HepG2 (cell line): ENCODE data around the gene ZNF217. TPM values are rescaled to one million over a fixed set of nuclear protein-coding genes. Genes with fewer than 3 reads are reported as not detected.

Experiments
- ATF7-NPFF ChIP-seq: sonication (generic); formaldehyde crosslinking; IDR thresholded peaks from 2 replicates; pipeline ENCODE4 v1.8.1; 2023; ENCODE audit warnings: mild to moderate bottlenecking, low read depth, missing genetic modification reagents, moderate library complexity
- CEBPG ChIP-seq: IDR thresholded peaks from 2 replicates; pipeline ENCODE4 v1.6.1; 2016
- FOXA3 ChIP-seq: IDR thresholded peaks from 2 replicates; pipeline ENCODE4 v1.6.1; 2016; ENCODE audit warnings: missing genetic modification reagents, missing compliant biosample characterization
- FOXK2 ChIP-seq: fragments of 450-650 bp; IDR thresholded peaks from 2 replicates; pipeline ENCODE4 v1.6.1; 2016
- HOXA3 ChIP-seq: sonication (generic); formaldehyde crosslinking; IDR thresholded peaks from 2 replicates; pipeline ENCODE4 v1.5.0; 2020; ENCODE audit warnings: missing genetic modification reagents
- KDM3A ChIP-seq: IDR thresholded peaks from 2 replicates; pipeline ENCODE4 v1.6.1; 2018; ENCODE audit warnings: low read depth, missing compliant biosample characterization
- MATR3 ChIP-seq: sonication (generic); formaldehyde crosslinking; IDR thresholded peaks from 2 replicates; pipeline ENCODE4 v1.4.0; 2020; ENCODE audit warnings: missing genetic modification reagents
- MEF2D ChIP-seq: sonication (generic); formaldehyde crosslinking; IDR thresholded peaks from 2 replicates; pipeline ENCODE4 v1.5.1; 2020; ENCODE audit warnings: mild to moderate bottlenecking, missing genetic modification reagents
- MZF1 ChIP-seq: sonication (generic); formaldehyde crosslinking; IDR thresholded peaks from 2 replicates; pipeline ENCODE4 v1.8.1; 2023; ENCODE audit warnings: mild to moderate bottlenecking, missing genetic modification reagents, borderline replicate concordance
- NCOR1 ChIP-seq: fragments of 200-600 bp; sonication (generic); IDR thresholded peaks from 2 replicates; pipeline ENCODE4 v1.7.0; 2017; ENCODE audit warnings: antibody characterized with exemption, low read length, borderline replicate concordance
- POLR2AphosphoS2 ChIP-seq: IDR thresholded peaks from 2 replicates; pipeline ENCODE4 v1.6.1; 2011; ENCODE audit warnings: low read depth, low read length, improper control_type of control experiment
- PRMT3 ChIP-seq: sonication (generic); formaldehyde crosslinking; IDR thresholded peaks from 2 replicates; pipeline ENCODE4 v1.8.1; 2022; ENCODE audit warnings: low read depth, mild to moderate bottlenecking, moderate library complexity, missing genetic modification reagents, borderline replicate concordance
- SAFB2 ChIP-seq: sonication (generic); formaldehyde crosslinking; IDR thresholded peaks from 2 replicates; pipeline ENCODE4 v1.5.1; 2020; ENCODE audit warnings: missing genetic modification reagents, low read depth, mild to moderate bottlenecking, borderline replicate concordance
- ZBTB42 ChIP-seq: sonication (generic); formaldehyde crosslinking; IDR thresholded peaks from 2 replicates; pipeline ENCODE4 v1.5.0; 2020; ENCODE audit warnings: mild to moderate bottlenecking, missing genetic modification reagents
- ZKSCAN5 ChIP-seq: sonication (generic); formaldehyde crosslinking; IDR thresholded peaks from 2 replicates; pipeline ENCODE4 v1.5.1; 2020; ENCODE audit warnings: mild to moderate bottlenecking, missing genetic modification reagents
- ZNF567 ChIP-seq: sonication (generic); formaldehyde crosslinking; IDR thresholded peaks from 2 replicates; pipeline ENCODE4 v1.8.1; 2023; ENCODE audit warnings: mild to moderate bottlenecking, missing genetic modification reagents, borderline replicate concordance
- ZNF75D ChIP-seq: sonication (generic); formaldehyde crosslinking; IDR thresholded peaks from 2 replicates; pipeline ENCODE4 v1.8.1; 2023; ENCODE audit warnings: missing genetic modification reagents, mild to moderate bottlenecking, borderline replicate concordance
- ZNF816 ChIP-seq: sonication (generic); formaldehyde crosslinking; IDR thresholded peaks from 2 replicates; pipeline ENCODE4 v1.8.0; 2022; ENCODE audit warnings: missing genetic modification reagents, mild to moderate bottlenecking, borderline replicate concordance
- ZNF878 ChIP-seq: sonication (generic); formaldehyde crosslinking; IDR thresholded peaks from 2 replicates; pipeline ENCODE4 v1.8.1; 2023; ENCODE audit warnings: mild to moderate bottlenecking, missing genetic modification reagents, moderate library complexity
- polyA plus RNA-seq, 8 experiments: library from polyadenylated mRNA; depleted of rRNA in 3 of 8; stranded (reverse) in 7 of 8; unstranded in 1 of 8; fragments of >200 nt; fragmentation: Illumina TruSeq in 4 of 8; extraction: Trizol in 4 of 8; gene quantifications; 2 replicates each; pipeline versions ENCODE4 v1.2.1 to v1.2.3, GENCODE V29; 2011 to 2016; ENCODE audit warnings: low read depth in 4 of 8, missing spikeins in 1 of 8, mixed read lengths in 1 of 8; ENCODE audit not compliant: insufficient read depth in 1 of 8
- total RNA-seq, 5 experiments: library from RNA; depleted of rRNA; stranded (reverse); fragments of >200 nt; fragmentation: Illumina TruSeq; extraction: Trizol; gene quantifications; 2 replicates each; pipeline ENCODE4 v1.2.3, GENCODE V29; 2016; ENCODE audit warnings: low read depth in 1 of 5
- TF ChIP-seq, protein P1 (sequence below): sonication (generic); formaldehyde crosslinking; IDR thresholded peaks from 2 replicates; pipeline ENCODE4 v1.5.0; 2020; ENCODE audit warnings: missing genetic modification reagents, mild to moderate bottlenecking, borderline replicate concordance
- TF ChIP-seq, protein P2 (sequence below): sonication (generic); formaldehyde crosslinking; IDR thresholded peaks from 2 replicates; pipeline ENCODE4 v1.5.0; 2020; ENCODE audit warnings: mild to moderate bottlenecking, missing genetic modification reagents
- TF ChIP-seq, protein P3 (sequence below): sonication (generic); formaldehyde crosslinking; IDR thresholded peaks from 2 replicates; pipeline ENCODE4 v1.4.0; 2020; ENCODE audit warnings: missing genetic modification reagents, borderline replicate concordance
- TF ChIP-seq, protein P4 (sequence below): sonication (generic); formaldehyde crosslinking; conservative IDR thresholded peaks from 2 replicates; pipeline ENCODE4 v1.4.0; 2020; ENCODE audit warnings: mild to moderate bottlenecking, missing genetic modification reagents, moderate library complexity

The ZNF217 gene
- total and polyA plus RNA-seq, 2 of the 13 experiments (the other 11 are each of a cell fraction or from before 2014, with no cell fraction given): 22.3 to 29.8 TPM

- TF ChIP-seq, protein P1, sequence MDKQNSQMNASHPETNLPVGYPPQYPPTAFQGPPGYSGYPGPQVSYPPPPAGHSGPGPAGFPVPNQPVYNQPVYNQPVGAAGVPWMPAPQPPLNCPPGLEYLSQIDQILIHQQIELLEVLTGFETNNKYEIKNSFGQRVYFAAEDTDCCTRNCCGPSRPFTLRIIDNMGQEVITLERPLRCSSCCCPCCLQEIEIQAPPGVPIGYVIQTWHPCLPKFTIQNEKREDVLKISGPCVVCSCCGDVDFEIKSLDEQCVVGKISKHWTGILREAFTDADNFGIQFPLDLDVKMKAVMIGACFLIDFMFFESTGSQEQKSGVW: no peak
- TF ChIP-seq ZNF75D (CRISPR knock-in tag) (no peak), ZNF878 (no peak), PRMT3 (0 out of 2 replicates have a peak, but pooled peaks have one; percentile 30), KDM3A (no peak), MZF1 (CRISPR knock-in tag) (0 out of 2 replicates have a peak, but pooled peaks have one; percentile 52), ATF7-NPFF (CRISPR knock-in tag) (no peak), FOXA3 (no peak), CEBPG (CRISPR knock-in tag) (no peak; the same call in 1 of the 2 replicates), ZKSCAN5 (CRISPR knock-in tag) (no peak), HOXA3 (peak; percentile 82), ZNF567 (CRISPR knock-in tag) (no peak), ZNF816 (CRISPR knock-in tag) (no peak), MATR3 (CRISPR knock-in tag) (no peak), SAFB2 (CRISPR knock-in tag) (no peak), POLR2AphosphoS2 (no peak), ZBTB42 (no peak), FOXK2 (no peak), MEF2D (CRISPR knock-in tag) (0 out of 2 replicates have a peak, but pooled peaks have one; percentile 32), NCOR1 (peak; percentile 66)
- TF ChIP-seq, protein P2, sequence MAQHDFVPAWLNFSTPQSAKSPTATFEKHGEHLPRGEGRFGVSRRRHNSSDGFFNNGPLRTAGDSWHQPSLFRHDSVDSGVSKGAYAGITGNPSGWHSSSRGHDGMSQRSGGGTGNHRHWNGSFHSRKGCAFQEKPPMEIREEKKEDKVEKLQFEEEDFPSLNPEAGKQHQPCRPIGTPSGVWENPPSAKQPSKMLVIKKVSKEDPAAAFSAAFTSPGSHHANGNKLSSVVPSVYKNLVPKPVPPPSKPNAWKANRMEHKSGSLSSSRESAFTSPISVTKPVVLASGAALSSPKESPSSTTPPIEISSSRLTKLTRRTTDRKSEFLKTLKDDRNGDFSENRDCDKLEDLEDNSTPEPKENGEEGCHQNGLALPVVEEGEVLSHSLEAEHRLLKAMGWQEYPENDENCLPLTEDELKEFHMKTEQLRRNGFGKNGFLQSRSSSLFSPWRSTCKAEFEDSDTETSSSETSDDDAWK (CRISPR knock-in tag): no peak
- TF ChIP-seq, protein P3, sequence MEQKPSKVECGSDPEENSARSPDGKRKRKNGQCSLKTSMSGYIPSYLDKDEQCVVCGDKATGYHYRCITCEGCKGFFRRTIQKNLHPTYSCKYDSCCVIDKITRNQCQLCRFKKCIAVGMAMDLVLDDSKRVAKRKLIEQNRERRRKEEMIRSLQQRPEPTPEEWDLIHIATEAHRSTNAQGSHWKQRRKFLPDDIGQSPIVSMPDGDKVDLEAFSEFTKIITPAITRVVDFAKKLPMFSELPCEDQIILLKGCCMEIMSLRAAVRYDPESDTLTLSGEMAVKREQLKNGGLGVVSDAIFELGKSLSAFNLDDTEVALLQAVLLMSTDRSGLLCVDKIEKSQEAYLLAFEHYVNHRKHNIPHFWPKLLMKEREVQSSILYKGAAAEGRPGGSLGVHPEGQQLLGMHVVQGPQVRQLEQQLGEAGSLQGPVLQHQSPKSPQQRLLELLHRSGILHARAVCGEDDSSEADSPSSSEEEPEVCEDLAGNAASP (CRISPR knock-in tag): peak; percentile 24; the same call in 1 of the 2 replicates
- TF ChIP-seq, protein P4, sequence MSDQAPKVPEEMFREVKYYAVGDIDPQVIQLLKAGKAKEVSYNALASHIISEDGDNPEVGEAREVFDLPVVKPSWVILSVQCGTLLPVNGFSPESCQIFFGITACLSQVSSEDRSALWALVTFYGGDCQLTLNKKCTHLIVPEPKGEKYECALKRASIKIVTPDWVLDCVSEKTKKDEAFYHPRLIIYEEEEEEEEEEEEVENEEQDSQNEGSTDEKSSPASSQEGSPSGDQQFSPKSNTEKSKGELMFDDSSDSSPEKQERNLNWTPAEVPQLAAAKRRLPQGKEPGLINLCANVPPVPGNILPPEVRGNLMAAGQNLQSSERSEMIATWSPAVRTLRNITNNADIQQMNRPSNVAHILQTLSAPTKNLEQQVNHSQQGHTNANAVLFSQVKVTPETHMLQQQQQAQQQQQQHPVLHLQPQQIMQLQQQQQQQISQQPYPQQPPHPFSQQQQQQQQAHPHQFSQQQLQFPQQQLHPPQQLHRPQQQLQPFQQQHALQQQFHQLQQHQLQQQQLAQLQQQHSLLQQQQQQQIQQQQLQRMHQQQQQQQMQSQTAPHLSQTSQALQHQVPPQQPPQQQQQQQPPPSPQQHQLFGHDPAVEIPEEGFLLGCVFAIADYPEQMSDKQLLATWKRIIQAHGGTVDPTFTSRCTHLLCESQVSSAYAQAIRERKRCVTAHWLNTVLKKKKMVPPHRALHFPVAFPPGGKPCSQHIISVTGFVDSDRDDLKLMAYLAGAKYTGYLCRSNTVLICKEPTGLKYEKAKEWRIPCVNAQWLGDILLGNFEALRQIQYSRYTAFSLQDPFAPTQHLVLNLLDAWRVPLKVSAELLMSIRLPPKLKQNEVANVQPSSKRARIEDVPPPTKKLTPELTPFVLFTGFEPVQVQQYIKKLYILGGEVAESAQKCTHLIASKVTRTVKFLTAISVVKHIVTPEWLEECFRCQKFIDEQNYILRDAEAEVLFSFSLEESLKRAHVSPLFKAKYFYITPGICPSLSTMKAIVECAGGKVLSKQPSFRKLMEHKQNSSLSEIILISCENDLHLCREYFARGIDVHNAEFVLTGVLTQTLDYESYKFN: peak; percentile 81
Observed at GRCh38 chr20:53622247-53623133, 28.9 kb upstream of the ZNF217 start (continued).
